Upper lobe of right lung (tissue), 1 donor: Measurements from ENCODE around the gene P2RY10. TPM values are rescaled to one million over a fixed set of nuclear protein-coding genes. Genes with fewer than 3 reads are reported as not detected.

Experiments
- ATAC-seq: fragments of 200-7000 bp; cut with Tn5 transposase; one replicate; pipeline ENCODE4 v1.9.1; 2020; ENCODE audit warnings: mild to moderate bottlenecking, moderate library complexity
- DNase-seq: peaks from one replicate; pipeline ENCODE4 v3.0.0-alpha.2; 2020
- H3K27ac ChIP-seq: fragments of 200-600 bp; one replicate; pipeline ENCODE4 v1.8.0; 2022
- H3K27me3 ChIP-seq: fragments of 200-600 bp; one replicate; pipeline ENCODE4 v1.8.0; 2022; ENCODE audit warnings: mild to moderate bottlenecking
- H3K36me3 ChIP-seq: fragments of 200-600 bp; one replicate; pipeline ENCODE4 v1.8.0; 2022
- H3K4me1 ChIP-seq: fragments of 200-600 bp; one replicate; pipeline ENCODE4 v1.8.0; 2022
- H3K4me3 ChIP-seq: fragments of 200-600 bp; one replicate; pipeline ENCODE4 v1.8.0; 2022; ENCODE audit warnings: mild to moderate bottlenecking
- H3K9me3 ChIP-seq: fragments of 200-600 bp; one replicate; pipeline ENCODE4 v1.8.0; 2022
- intact Hi-C: fragments of 100-400 bp; cut with DNase I; formaldehyde crosslinking; loops from one replicate; pipeline ENCODE4 v1.11.0; 2022
- long read RNA-seq: library from polyadenylated mRNA; unstranded; transcript quantifications from one replicate; pipeline ENCODE4 v2.0.0, GENCODE V29; 2021
- total RNA-seq: library from RNA; stranded (reverse); fragmentation: NEBNext Ultra II Directional; extraction: Animal tissue kit (Norgen Biotek cat#: 25700); gene quantifications from one replicate; pipeline ENCODE4 v1.2.1, GENCODE V29; 2021
- TF ChIP-seq, protein P1 (sequence below): fragments of 200-600 bp; IDR thresholded peaks from one replicate; pipeline ENCODE4 v1.8.0; 2022; ENCODE audit warnings: antibody characterized with exemption
- donor health status: DM: no; HTN: yes; CAD: no; lungs with severe emphysema.

P2RY10 gene, protein sequence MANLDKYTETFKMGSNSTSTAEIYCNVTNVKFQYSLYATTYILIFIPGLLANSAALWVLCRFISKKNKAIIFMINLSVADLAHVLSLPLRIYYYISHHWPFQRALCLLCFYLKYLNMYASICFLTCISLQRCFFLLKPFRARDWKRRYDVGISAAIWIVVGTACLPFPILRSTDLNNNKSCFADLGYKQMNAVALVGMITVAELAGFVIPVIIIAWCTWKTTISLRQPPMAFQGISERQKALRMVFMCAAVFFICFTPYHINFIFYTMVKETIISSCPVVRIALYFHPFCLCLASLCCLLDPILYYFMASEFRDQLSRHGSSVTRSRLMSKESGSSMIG
- 1.8 TPM for total RNA-seq
- long read RNA-seq: 0 reads

DNA sequence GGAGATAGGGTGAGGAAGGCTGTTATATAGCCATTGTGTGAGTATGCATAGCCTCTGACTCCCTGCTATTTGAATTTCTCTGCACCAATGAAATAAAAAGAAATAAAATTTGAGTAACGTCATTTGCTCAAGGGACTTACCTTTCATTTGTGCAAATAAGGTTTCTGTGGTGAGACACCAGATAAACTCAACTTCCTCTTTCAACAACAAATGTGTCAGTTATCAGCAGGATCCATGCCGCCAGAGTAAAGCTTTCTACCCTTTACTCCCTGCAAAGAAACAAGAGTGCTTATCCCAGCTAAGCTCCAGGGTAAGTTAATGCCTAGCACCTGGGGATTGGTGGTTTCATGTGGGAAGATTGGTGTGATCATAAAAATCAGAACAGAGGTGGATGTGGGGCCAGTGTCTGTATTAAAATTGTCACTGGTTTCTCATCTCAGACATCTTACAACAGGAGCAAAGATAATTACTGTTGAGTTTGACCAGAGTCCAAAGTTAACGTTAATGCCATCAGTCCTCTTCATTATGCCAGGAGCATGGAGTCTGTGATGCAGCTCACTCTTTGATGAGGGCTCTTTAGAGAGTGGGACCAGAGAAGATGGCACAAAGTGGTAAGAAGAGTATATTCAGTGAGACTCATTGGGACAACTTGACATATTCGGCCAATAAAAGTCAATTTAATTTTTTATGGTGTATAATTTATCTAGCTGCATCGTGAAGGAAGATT is at the start of gene P2RY10:
Gene P2RY10 (plus strand): TSS at position 206 of the 727 bp plus-strand sequence. CDS start 15,130 bp downstream, outside the sequence.
- DNase-seq (no peak), ATAC-seq (no peak)
- H3K4me1 ChIP-seq: no peaks in the 10 kb centered on the region
- H3K9me3 ChIP-seq: no peaks in the 10 kb centered on the region
- no peaks in the 10 kb centered on the region for H3K27me3 ChIP-seq
- TF ChIP-seq, protein P1, sequence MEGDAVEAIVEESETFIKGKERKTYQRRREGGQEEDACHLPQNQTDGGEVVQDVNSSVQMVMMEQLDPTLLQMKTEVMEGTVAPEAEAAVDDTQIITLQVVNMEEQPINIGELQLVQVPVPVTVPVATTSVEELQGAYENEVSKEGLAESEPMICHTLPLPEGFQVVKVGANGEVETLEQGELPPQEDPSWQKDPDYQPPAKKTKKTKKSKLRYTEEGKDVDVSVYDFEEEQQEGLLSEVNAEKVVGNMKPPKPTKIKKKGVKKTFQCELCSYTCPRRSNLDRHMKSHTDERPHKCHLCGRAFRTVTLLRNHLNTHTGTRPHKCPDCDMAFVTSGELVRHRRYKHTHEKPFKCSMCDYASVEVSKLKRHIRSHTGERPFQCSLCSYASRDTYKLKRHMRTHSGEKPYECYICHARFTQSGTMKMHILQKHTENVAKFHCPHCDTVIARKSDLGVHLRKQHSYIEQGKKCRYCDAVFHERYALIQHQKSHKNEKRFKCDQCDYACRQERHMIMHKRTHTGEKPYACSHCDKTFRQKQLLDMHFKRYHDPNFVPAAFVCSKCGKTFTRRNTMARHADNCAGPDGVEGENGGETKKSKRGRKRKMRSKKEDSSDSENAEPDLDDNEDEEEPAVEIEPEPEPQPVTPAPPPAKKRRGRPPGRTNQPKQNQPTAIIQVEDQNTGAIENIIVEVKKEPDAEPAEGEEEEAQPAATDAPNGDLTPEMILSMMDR: no peak
- intact Hi-C loops: no loop called here
- peak within 1 kb of the TSS; percentile 21 for H3K4me3 ChIP-seq
- H3K36me3 ChIP-seq: no peaks in the 10 kb centered on the region
- H3K27ac ChIP-seq: no peak within 1 kb of the TSS

DNA sequence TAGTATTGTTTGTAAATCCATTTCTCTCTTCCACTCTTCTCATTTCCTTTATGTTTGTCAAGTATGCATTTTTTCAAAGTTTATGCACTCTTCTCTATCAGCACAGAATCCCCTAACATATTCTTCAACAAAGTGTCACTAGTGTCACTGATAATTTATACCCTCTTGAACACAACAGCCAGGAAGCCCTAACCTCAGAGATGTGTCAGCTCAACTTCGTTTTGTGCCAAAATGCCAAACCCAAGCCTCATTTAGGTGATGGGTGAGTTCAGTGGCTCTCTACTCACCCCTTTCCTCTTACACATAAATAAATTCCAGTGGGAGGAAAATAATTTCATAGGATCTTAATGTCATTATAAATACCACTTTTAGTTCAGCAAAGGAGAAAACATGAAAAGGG is 22.4 kb upstream of the P2RY10 start:
- H3K9me3 ChIP-seq: no peaks in the 10 kb centered on the region
- H3K36me3 ChIP-seq: no peaks in the 10 kb centered on the region
- no peaks in the 10 kb centered on the region for H3K4me1 ChIP-seq
- H3K27me3 ChIP-seq: no peaks in the 10 kb centered on the region
- TF ChIP-seq, protein P1: no peak
- intact Hi-C loops: no loop called here
- no peak for ATAC-seq
- H3K27ac ChIP-seq: no peak overlapping the region
- no peak for DNase-seq
- no peak overlapping the region for H3K4me3 ChIP-seq

DNA sequence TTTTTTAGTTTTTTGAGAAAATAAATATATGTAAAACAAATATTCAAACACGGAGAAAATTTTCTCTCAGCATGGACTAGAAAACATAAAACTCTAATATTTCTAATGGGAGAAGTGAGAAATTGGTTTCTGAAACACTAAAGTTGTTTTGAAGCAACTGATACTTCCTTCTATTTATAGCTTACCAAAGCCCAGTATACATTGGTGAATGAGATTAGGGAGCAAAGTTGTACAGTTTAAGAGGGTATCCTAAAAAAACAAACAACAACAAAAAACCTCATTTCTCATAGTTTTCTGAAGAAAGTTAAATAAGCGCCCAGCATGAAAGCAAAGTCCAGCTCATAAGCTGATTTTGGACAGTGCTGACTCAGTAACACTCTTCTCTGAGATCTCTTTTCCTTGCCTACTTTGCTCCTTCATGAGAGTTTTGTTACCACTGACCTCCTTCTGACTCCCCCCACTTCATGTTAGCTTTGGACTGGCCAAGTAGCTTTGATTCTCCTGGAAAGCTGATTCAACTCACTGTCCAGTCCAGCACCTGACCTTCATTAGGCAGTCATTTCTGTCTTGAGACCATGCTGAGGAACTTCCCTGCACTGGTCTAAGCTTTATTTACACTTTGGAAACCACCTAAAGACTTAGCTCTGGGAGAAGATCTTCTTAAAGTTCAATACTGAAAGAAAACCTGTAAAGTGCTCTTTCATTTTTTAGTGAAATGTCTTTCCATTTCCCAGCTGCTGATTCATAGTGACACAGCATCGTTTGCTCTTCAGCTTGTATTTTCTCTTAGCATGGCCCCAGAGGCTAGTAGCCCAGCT is 21.8 kb upstream of the P2RY10 start:
- intact Hi-C loops: no loop called here
- no peaks in the 10 kb centered on the region for H3K27me3 ChIP-seq
- ATAC-seq (no peak), DNase-seq (no peak)
- TF ChIP-seq, protein P1: no peak
- no peaks in the 10 kb centered on the region for H3K9me3 ChIP-seq
- no peak overlapping the region for H3K4me3 ChIP-seq
- no peaks in the 10 kb centered on the region for H3K4me1 ChIP-seq
- H3K27ac ChIP-seq: no peak overlapping the region
- no peaks in the 10 kb centered on the region for H3K36me3 ChIP-seq

DNA sequence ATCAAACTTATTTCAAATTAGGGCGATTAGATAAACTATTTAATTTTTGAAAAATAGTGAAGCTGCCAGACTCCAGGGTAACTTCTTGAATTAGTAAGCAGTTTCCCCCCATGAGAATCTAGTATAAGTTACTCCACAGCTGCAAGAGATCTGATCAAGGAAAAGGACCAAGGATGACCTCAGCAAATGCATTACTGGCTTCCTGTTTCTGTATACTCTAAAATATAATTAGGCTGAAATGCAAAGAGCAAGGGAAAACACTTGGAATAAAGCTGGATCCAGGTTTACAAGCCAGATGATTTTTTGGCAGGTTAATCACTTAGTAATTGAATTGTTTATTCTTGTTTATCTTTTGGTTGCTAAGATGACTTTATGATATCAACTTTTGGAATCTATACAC is 13.4 kb upstream of the P2RY10 start:
- no peaks in the 10 kb centered on the region for H3K36me3 ChIP-seq
- DNase-seq: no peak
- no peaks in the 10 kb centered on the region for H3K4me1 ChIP-seq
- no peak overlapping the region for H3K4me3 ChIP-seq
- intact Hi-C loops: no loop called here
- ATAC-seq: no peak
- TF ChIP-seq, protein P1: no peak
- no peaks in the 10 kb centered on the region for H3K27me3 ChIP-seq
- no peaks in the 10 kb centered on the region for H3K9me3 ChIP-seq
- no peak overlapping the region for H3K27ac ChIP-seq

DNA sequence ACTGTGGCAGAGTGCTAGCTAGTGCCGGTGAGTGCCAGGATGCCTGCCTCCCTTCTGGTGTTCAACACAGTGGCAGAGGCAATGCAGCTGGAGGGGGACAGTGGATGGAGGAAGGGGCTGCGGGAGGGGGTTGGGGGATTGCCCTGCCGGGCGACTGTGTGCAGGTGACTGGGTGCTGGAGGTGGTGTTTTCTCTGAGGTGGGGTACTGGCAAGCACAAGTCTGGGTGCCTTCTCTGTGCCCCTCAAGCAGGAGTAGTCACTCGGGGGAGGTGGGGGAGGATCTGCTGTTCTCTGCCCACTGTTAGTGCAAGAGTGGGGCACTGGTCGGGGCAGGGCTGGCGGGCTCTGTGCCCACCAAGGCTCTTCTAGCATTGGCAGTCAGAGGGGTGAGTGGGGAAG is 10.3 kb upstream of the P2RY10 start:
- TF ChIP-seq, protein P1: no peak
- H3K27me3 ChIP-seq: no peaks in the 10 kb centered on the region
- H3K4me3 ChIP-seq: no peak overlapping the region
- H3K27ac ChIP-seq: no peak overlapping the region
- DNase-seq (no peak), ATAC-seq (no peak)
- no peaks in the 10 kb centered on the region for H3K9me3 ChIP-seq
- H3K36me3 ChIP-seq: no peaks in the 10 kb centered on the region
- no peaks in the 10 kb centered on the region for H3K4me1 ChIP-seq
- intact Hi-C loops: no loop called here
